PC-3 (cell line): Measurements from ENCODE around the gene CST8. TPM values are rescaled to one million over a fixed set of nuclear protein-coding genes. Genes with fewer than 3 reads are reported as not detected.

Experiments
- ATAC-seq: fragments of 200-7000 bp; cut with Tn5 transposase; 2 replicates; pipeline ENCODE4 v1.9.1; 2020; ENCODE audit warnings: mild to moderate bottlenecking, moderate library complexity
- BruUV-seq: library from RNA; stranded (reverse); fragments of 400-500 nt; replicated peaks from 2 replicates; lab custom pipeline; 2021; lab: Mats Ljungman, UMichigan
- CTCF ChIA-PET: fragments of 300-600 bp; sonication (Branson Sonifier 250); formaldehyde crosslinking; loops from one replicate; lab custom pipeline; 2022; ENCODE audit warnings: antibody characterized with exemption; lab: Charles Lee
- POLR2A ChIA-PET: fragments of 300-600 bp; sonication (Branson Sonifier 250); formaldehyde crosslinking; loops from one replicate; lab custom pipeline; 2022; ENCODE audit warnings: antibody characterized with exemption; ENCODE audit not compliant: unreplicated experiment; lab: Charles Lee
- DNase-seq: peaks from one replicate; pipeline ENCODE4 v3.0.0-alpha.2; 2015
- H2AFZ ChIP-seq: fragments of 300-600 bp; sonication (generic); 2 replicates; pipeline ENCODE4 v1.6.0; 2016; ENCODE audit warnings: antibody characterized with exemption, low read length
- H3F3A ChIP-seq: fragments of 300-600 bp; sonication (generic); one replicate; pipeline ENCODE4 v1.6.0; 2017; ENCODE audit warnings: antibody characterized with exemption, low read length, control low read depth, mild to moderate bottlenecking; ENCODE audit not compliant: unreplicated experiment
- H3K27ac ChIP-seq: fragments of 300-600 bp; sonication (generic); 2 replicates; pipeline ENCODE4 v1.5.1; 2016; ENCODE audit warnings: mild to moderate bottlenecking, low read length
- H3K27me3 ChIP-seq: fragments of 300-600 bp; sonication (generic); 2 replicates; pipeline ENCODE4 v1.6.1; 2016; ENCODE audit warnings: low read length, mixed read lengths
- H3K36me3 ChIP-seq: fragments of 300-600 bp; sonication (generic); 2 replicates; pipeline ENCODE4 v1.6.1; 2016; ENCODE audit warnings: low read depth, mixed run types, low read length, mixed read lengths
- H3K4me1 ChIP-seq: fragments of 300-600 bp; sonication (generic); 2 replicates; pipeline ENCODE4 v1.5.1; 2016; ENCODE audit warnings: low read length; ENCODE audit not compliant: insufficient read depth
- H3K4me2 ChIP-seq: fragments of 300-600 bp; sonication (generic); 2 replicates; pipeline ENCODE4 v1.6.0; 2016; ENCODE audit warnings: low read length
- H3K4me3 ChIP-seq: fragments of 300-600 bp; sonication (generic); 2 replicates; pipeline ENCODE4 v1.5.1; 2016; ENCODE audit warnings: mild to moderate bottlenecking, low read length, mixed read lengths
- H3K79me2 ChIP-seq: fragments of 300-600 bp; sonication (generic); 2 replicates; pipeline ENCODE4 v1.6.1; 2017; ENCODE audit warnings: low read length, mixed read lengths
- H3K9ac ChIP-seq: fragments of 300-600 bp; sonication (generic); 2 replicates; pipeline ENCODE4 v1.6.0; 2016; ENCODE audit warnings: mild to moderate bottlenecking, low read length
- H3K9me2 ChIP-seq: fragments of 300-600 bp; sonication (generic); replicated peaks from 2 replicates; pipeline ENCODE4 v1.6.1; 2016; ENCODE audit warnings: mixed run types, low read length, mixed read lengths
- H3K9me3 ChIP-seq: fragments of 300-600 bp; sonication (generic); 2 replicates; pipeline ENCODE4 v1.6.1; 2016; ENCODE audit warnings: low read length, mixed read lengths
- H4K20me1 ChIP-seq: fragments of 300-600 bp; sonication (generic); 2 replicates; pipeline ENCODE4 v1.6.1; 2016; ENCODE audit warnings: low read length, mixed read lengths
- EZH2 ChIP-seq: fragments of 300-600 bp; sonication (generic); IDR thresholded peaks from one replicate; pipeline ENCODE4 v1.6.1; 2017; ENCODE audit warnings: antibody characterized with exemption, mild to moderate bottlenecking, low read length; ENCODE audit not compliant: unreplicated experiment
- EZH2phosphoT487 ChIP-seq: fragments of 300-600 bp; sonication (generic); IDR thresholded peaks from 2 replicates; pipeline ENCODE4 v1.6.1; 2018; ENCODE audit warnings: mild to moderate bottlenecking, antibody characterized with exemption, low read length, borderline replicate concordance
- intact Hi-C: fragments of 100-400 bp; cut with micrococcal nuclease; formaldehyde crosslinking; loops from 2 replicates; pipeline ENCODE4 v1.9.0; 2023
- total RNA-seq: library from RNA; depleted of rRNA; stranded (reverse); fragments of >200 nt; gene quantifications from 2 replicates; pipeline ENCODE4 v1.2.3, GENCODE V29; 2014
- TF ChIP-seq, protein P1 (sequence below): fragments of 300-600 bp; sonication (generic); conservative IDR thresholded peaks from 2 replicates; pipeline ENCODE4 v1.5.1; 2017; ENCODE audit warnings: antibody characterized with exemption, low read depth, mild to moderate bottlenecking, low read length

Gene CST8
- total RNA-seq, 1 experiment from 2014 or later = not detected

DNA sequence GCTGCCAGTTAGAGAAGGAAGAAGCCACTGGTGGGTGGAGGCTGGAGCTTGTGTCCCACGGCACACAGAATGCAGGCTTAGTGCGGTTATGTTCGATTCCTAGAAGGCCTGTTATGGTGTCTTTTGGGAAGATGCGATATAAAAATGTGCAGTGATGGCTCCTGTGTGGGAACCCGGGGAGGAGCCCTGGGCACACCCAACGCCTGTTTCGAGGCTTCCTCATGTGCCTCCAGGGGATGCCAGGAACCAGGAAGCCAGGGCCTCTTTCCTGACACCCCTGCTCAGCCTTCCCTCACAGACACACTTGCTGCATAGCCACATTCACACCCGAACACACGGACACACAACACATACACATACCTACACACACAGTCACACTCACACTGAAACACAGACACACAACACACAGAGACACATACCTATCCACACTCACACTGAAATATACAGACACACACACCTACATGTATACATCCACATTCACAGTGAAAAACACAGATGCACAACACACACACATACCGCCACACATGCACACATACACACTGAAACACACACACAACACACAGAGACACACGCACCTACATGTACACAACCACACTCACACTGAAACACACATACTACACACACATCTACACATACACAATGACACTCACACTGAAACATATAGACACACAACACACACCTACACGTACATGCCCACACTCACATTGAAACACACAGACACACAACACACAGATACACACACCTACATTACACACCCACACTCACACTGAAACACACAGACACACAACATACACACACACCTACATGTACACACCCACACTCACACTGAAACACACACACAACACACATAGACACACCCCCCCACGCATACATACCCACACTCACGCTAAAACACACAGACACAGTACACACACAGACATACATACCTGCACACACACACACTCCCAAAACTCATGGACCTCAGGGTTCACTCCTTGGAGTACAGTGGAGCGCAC lies 37.1 kb upstream of the CST8 start:
- no peaks in the 10 kb centered on the region for H3K79me2 ChIP-seq
- no TSS peak for BruUV-seq
- POLR2A ChIA-PET = no interaction called here
- no peaks in the 10 kb centered on the region for H4K20me1 ChIP-seq
- no peak for ATAC-seq
- TF ChIP-seq, protein P1, sequence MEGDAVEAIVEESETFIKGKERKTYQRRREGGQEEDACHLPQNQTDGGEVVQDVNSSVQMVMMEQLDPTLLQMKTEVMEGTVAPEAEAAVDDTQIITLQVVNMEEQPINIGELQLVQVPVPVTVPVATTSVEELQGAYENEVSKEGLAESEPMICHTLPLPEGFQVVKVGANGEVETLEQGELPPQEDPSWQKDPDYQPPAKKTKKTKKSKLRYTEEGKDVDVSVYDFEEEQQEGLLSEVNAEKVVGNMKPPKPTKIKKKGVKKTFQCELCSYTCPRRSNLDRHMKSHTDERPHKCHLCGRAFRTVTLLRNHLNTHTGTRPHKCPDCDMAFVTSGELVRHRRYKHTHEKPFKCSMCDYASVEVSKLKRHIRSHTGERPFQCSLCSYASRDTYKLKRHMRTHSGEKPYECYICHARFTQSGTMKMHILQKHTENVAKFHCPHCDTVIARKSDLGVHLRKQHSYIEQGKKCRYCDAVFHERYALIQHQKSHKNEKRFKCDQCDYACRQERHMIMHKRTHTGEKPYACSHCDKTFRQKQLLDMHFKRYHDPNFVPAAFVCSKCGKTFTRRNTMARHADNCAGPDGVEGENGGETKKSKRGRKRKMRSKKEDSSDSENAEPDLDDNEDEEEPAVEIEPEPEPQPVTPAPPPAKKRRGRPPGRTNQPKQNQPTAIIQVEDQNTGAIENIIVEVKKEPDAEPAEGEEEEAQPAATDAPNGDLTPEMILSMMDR = no peak
- TF ChIP-seq EZH2 = no peak
- no peak for TF ChIP-seq EZH2phosphoT487
- no peaks in the 10 kb centered on the region for H3K9me2 ChIP-seq
- H3K36me3 ChIP-seq = no peaks in the 10 kb centered on the region
- no peak overlapping the region for H3K4me2 ChIP-seq
- H2AFZ ChIP-seq = no peak overlapping the region
- H3K4me3 ChIP-seq = no peak overlapping the region
- peaks cover 65% of the 10 kb centered on the region for H3K27me3 ChIP-seq
- intact Hi-C loops = no loop called here
- H3K27ac ChIP-seq = no peak overlapping the region
- no peak overlapping the region for H3K9ac ChIP-seq
- CTCF ChIA-PET = no interaction called here
- no peaks in the 10 kb centered on the region for H3K4me1 ChIP-seq
- H3F3A ChIP-seq = no peaks in the 10 kb centered on the region
- no peak for DNase-seq
- H3K9me3 ChIP-seq = no peaks in the 10 kb centered on the region

DNA sequence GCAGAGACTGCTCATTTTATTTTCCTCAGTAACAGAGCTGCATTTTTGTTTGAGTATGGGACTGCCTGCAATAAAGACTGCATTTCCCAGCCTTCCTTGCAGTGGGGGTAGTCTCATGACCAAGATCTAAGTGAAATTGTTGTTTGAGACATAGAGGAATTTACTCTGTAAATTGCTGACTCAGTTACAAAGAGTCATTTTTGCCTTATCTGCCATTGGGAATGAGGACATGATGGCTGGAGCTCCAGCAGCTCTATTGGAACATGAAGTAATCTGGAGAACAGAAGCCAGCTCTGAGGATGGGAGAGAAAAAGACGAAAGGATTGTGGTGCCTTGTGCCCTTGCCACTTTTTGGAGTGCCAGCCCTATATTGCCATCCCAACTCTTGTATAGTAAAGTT lies 36.1 kb upstream of the CST8 start:
- H3K36me3 ChIP-seq = no peaks in the 10 kb centered on the region
- no peaks in the 10 kb centered on the region for H4K20me1 ChIP-seq
- ATAC-seq = no peak
- no TSS peak for BruUV-seq
- DNase-seq = no peak
- no peak overlapping the region for H3K9ac ChIP-seq
- H3K4me2 ChIP-seq = no peak overlapping the region
- no peaks in the 10 kb centered on the region for H3K79me2 ChIP-seq
- H3K9me2 ChIP-seq = no peaks in the 10 kb centered on the region
- peaks cover 75% of the 10 kb centered on the region for H3K27me3 ChIP-seq
- intact Hi-C loops = no loop called here
- ChIA-PET CTCF (no interaction called here), POLR2A (no interaction called here)
- H3K4me1 ChIP-seq = no peaks in the 10 kb centered on the region
- no peak for TF ChIP-seq EZH2
- no peak for TF ChIP-seq EZH2phosphoT487
- TF ChIP-seq, protein P1 = no peak
- H2AFZ ChIP-seq = no peak overlapping the region
- H3K9me3 ChIP-seq = no peaks in the 10 kb centered on the region
- no peak overlapping the region for H3K4me3 ChIP-seq
- no peaks in the 10 kb centered on the region for H3F3A ChIP-seq
- H3K27ac ChIP-seq = no peak overlapping the region

DNA sequence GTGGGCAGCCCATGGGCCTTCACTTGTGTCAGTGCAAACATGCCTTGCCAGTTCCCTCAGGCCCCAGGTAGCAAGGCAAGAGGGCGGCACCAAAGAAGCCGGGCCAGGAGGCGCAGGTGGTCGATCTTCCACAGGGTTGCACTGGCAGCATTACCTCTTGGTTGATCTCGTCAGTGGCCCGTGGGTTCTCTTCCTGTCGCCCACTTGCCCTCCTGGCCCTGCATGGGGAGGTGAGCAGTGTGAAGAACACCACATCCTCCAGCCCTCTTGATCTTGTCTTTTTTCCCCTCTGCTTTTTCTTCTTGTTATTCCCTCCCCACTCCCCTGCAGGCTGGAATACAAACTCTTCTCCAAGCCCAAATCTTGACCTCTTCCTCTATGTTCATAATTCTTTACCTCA lies 35.3 kb upstream of the CST8 start:
- no TSS peak for BruUV-seq
- no peak overlapping the region for H3K4me2 ChIP-seq
- no peak overlapping the region for H3K9ac ChIP-seq
- POLR2A ChIA-PET = no interaction called here
- no peak for TF ChIP-seq EZH2phosphoT487
- TF ChIP-seq, protein P1 = no peak
- TF ChIP-seq EZH2 = no peak
- intact Hi-C loops = no loop called here
- peaks cover 77% of the 10 kb centered on the region for H3K27me3 ChIP-seq
- H3F3A ChIP-seq = no peaks in the 10 kb centered on the region
- no peaks in the 10 kb centered on the region for H3K9me2 ChIP-seq
- no peak overlapping the region for H3K27ac ChIP-seq
- H3K4me1 ChIP-seq = no peaks in the 10 kb centered on the region
- H4K20me1 ChIP-seq = no peaks in the 10 kb centered on the region
- ATAC-seq (no peak), DNase-seq (no peak)
- no peaks in the 10 kb centered on the region for H3K9me3 ChIP-seq
- H3K36me3 ChIP-seq = no peaks in the 10 kb centered on the region
- no peak overlapping the region for H2AFZ ChIP-seq
- H3K79me2 ChIP-seq = no peaks in the 10 kb centered on the region
- H3K4me3 ChIP-seq = no peak overlapping the region
- CTCF ChIA-PET = no interaction called here
